PC-3 (cell line): ENCODE data around the gene SNCG. TPM values are rescaled to one million over a fixed set of nuclear protein-coding genes. Genes with fewer than 3 reads are reported as not detected.

Experiments used
- ATAC-seq: fragments of 200-7000 bp; cut with Tn5 transposase; 2 replicates; pipeline ENCODE4 v1.9.1; 2020; ENCODE audit warnings: mild to moderate bottlenecking, moderate library complexity
- BruUV-seq: library from RNA; stranded (reverse); fragments of 400-500 nt; replicated peaks from 2 replicates; lab custom pipeline; 2021; lab: Mats Ljungman, UMichigan
- CTCF ChIA-PET: fragments of 300-600 bp; sonication (Branson Sonifier 250); formaldehyde crosslinking; loops from one replicate; lab custom pipeline; 2022; ENCODE audit warnings: antibody characterized with exemption; lab: Charles Lee
- POLR2A ChIA-PET: fragments of 300-600 bp; sonication (Branson Sonifier 250); formaldehyde crosslinking; loops from one replicate; lab custom pipeline; 2022; ENCODE audit warnings: antibody characterized with exemption; ENCODE audit not compliant: unreplicated experiment; lab: Charles Lee
- DNase-seq: peaks from one replicate; pipeline ENCODE4 v3.0.0-alpha.2; 2015
- H2AFZ ChIP-seq: fragments of 300-600 bp; sonication (generic); 2 replicates; pipeline ENCODE4 v1.6.0; 2016; ENCODE audit warnings: antibody characterized with exemption, low read length
- H3F3A ChIP-seq: fragments of 300-600 bp; sonication (generic); one replicate; pipeline ENCODE4 v1.6.0; 2017; ENCODE audit warnings: antibody characterized with exemption, low read length, control low read depth, mild to moderate bottlenecking; ENCODE audit not compliant: unreplicated experiment
- H3K27ac ChIP-seq: fragments of 300-600 bp; sonication (generic); 2 replicates; pipeline ENCODE4 v1.5.1; 2016; ENCODE audit warnings: mild to moderate bottlenecking, low read length
- H3K27me3 ChIP-seq: fragments of 300-600 bp; sonication (generic); 2 replicates; pipeline ENCODE4 v1.6.1; 2016; ENCODE audit warnings: low read length, mixed read lengths
- H3K36me3 ChIP-seq: fragments of 300-600 bp; sonication (generic); 2 replicates; pipeline ENCODE4 v1.6.1; 2016; ENCODE audit warnings: low read depth, mixed run types, low read length, mixed read lengths
- H3K4me1 ChIP-seq: fragments of 300-600 bp; sonication (generic); 2 replicates; pipeline ENCODE4 v1.5.1; 2016; ENCODE audit warnings: low read length; ENCODE audit not compliant: insufficient read depth
- H3K4me2 ChIP-seq: fragments of 300-600 bp; sonication (generic); 2 replicates; pipeline ENCODE4 v1.6.0; 2016; ENCODE audit warnings: low read length
- H3K4me3 ChIP-seq: fragments of 300-600 bp; sonication (generic); 2 replicates; pipeline ENCODE4 v1.5.1; 2016; ENCODE audit warnings: mild to moderate bottlenecking, low read length, mixed read lengths
- H3K79me2 ChIP-seq: fragments of 300-600 bp; sonication (generic); 2 replicates; pipeline ENCODE4 v1.6.1; 2017; ENCODE audit warnings: low read length, mixed read lengths
- H3K9ac ChIP-seq: fragments of 300-600 bp; sonication (generic); 2 replicates; pipeline ENCODE4 v1.6.0; 2016; ENCODE audit warnings: mild to moderate bottlenecking, low read length
- H3K9me2 ChIP-seq: fragments of 300-600 bp; sonication (generic); replicated peaks from 2 replicates; pipeline ENCODE4 v1.6.1; 2016; ENCODE audit warnings: mixed run types, low read length, mixed read lengths
- H3K9me3 ChIP-seq: fragments of 300-600 bp; sonication (generic); 2 replicates; pipeline ENCODE4 v1.6.1; 2016; ENCODE audit warnings: low read length, mixed read lengths
- H4K20me1 ChIP-seq: fragments of 300-600 bp; sonication (generic); 2 replicates; pipeline ENCODE4 v1.6.1; 2016; ENCODE audit warnings: low read length, mixed read lengths
- EZH2 ChIP-seq: fragments of 300-600 bp; sonication (generic); IDR thresholded peaks from one replicate; pipeline ENCODE4 v1.6.1; 2017; ENCODE audit warnings: antibody characterized with exemption, mild to moderate bottlenecking, low read length; ENCODE audit not compliant: unreplicated experiment
- EZH2phosphoT487 ChIP-seq: fragments of 300-600 bp; sonication (generic); IDR thresholded peaks from 2 replicates; pipeline ENCODE4 v1.6.1; 2018; ENCODE audit warnings: mild to moderate bottlenecking, antibody characterized with exemption, low read length, borderline replicate concordance
- intact Hi-C: fragments of 100-400 bp; cut with micrococcal nuclease; formaldehyde crosslinking; loops from 2 replicates; pipeline ENCODE4 v1.9.0; 2023
- total RNA-seq: library from RNA; depleted of rRNA; stranded (reverse); fragments of >200 nt; gene quantifications from 2 replicates; pipeline ENCODE4 v1.2.3, GENCODE V29; 2014
- TF ChIP-seq, protein P1 (sequence below): fragments of 300-600 bp; sonication (generic); conservative IDR thresholded peaks from 2 replicates; pipeline ENCODE4 v1.5.1; 2017; ENCODE audit warnings: antibody characterized with exemption, low read depth, mild to moderate bottlenecking, low read length

SNCG gene
- total RNA-seq, 1 experiment from 2014 or later = 2.7 TPM

DNA sequence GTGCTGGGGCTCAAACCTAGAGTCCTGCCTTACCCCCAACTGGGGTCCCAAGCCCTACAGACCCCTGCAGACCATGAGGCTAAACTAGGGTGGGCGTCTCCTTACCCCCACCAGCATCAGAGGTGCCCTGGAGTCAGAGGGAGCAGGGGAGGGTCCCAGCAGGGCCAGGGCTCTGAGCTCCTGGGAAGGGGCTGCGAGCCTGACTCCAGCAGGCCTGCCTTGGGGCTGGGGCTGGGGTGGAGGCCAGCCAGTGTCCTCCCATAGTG lies 1.3 kb downstream of the SNCG start:
- Histone ChIP-seq H3K27ac (0 out of 2 replicates have a peak overlapping the region, but pooled peaks have one; percentile 39), H3K4me2 (peak overlapping the region; percentile 57), H3K9me3 (no peaks in the 10 kb centered on the region), H3K9ac (no peak overlapping the region), H3K4me1 (peaks cover 33% of the 10 kb centered on the region), H3K9me2 (no peaks in the 10 kb centered on the region), H3K27me3 (no peaks in the 10 kb centered on the region), H3K4me3 (no peak overlapping the region), H3K36me3 (no peaks in the 10 kb centered on the region), H3K79me2 (no peaks in the 10 kb centered on the region), H2AFZ (no peak overlapping the region), H4K20me1 (no peaks in the 10 kb centered on the region), H3F3A (no peaks in the 10 kb centered on the region)
- CTCF ChIA-PET = no interaction called here
- POLR2A ChIA-PET = no interaction called here
- TF ChIP-seq, protein P1, sequence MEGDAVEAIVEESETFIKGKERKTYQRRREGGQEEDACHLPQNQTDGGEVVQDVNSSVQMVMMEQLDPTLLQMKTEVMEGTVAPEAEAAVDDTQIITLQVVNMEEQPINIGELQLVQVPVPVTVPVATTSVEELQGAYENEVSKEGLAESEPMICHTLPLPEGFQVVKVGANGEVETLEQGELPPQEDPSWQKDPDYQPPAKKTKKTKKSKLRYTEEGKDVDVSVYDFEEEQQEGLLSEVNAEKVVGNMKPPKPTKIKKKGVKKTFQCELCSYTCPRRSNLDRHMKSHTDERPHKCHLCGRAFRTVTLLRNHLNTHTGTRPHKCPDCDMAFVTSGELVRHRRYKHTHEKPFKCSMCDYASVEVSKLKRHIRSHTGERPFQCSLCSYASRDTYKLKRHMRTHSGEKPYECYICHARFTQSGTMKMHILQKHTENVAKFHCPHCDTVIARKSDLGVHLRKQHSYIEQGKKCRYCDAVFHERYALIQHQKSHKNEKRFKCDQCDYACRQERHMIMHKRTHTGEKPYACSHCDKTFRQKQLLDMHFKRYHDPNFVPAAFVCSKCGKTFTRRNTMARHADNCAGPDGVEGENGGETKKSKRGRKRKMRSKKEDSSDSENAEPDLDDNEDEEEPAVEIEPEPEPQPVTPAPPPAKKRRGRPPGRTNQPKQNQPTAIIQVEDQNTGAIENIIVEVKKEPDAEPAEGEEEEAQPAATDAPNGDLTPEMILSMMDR = no peak
- TF ChIP-seq EZH2 (no peak), EZH2phosphoT487 (no peak)
- ATAC-seq = no peak
- BruUV-seq = no TSS peak
- intact Hi-C loops = loop anchor here (2.0 kb wide), 1 partner anchor 271 kb away; no protein-coding TSS in a partner anchor
- no peak for DNase-seq

GRCh38 chr10:86960003-86960862 lies 1.8 kb downstream of the SNCG start:
- H3K79me2 ChIP-seq = no peaks in the 10 kb centered on the region
- ChIA-PET POLR2A (no interaction called here), CTCF (interaction anchor here (0.6 kb wide), 3 partner anchors 9 to 207 kb away, joined by 5 to 12 read pairs (median 5); no protein-coding TSS in a partner anchor)
- no peaks in the 10 kb centered on the region for H3F3A ChIP-seq
- 0 out of 2 replicates have a peak overlapping the region, but pooled peaks have one; percentile 33 for H2AFZ ChIP-seq
- no peaks in the 10 kb centered on the region for H3K27me3 ChIP-seq
- H3K4me3 ChIP-seq = no peak overlapping the region
- H3K36me3 ChIP-seq = no peaks in the 10 kb centered on the region
- no peaks in the 10 kb centered on the region for H3K9me3 ChIP-seq
- no peak overlapping the region for H3K9ac ChIP-seq
- H3K4me2 ChIP-seq = peak overlapping the region; percentile 57; the same call in 1 of the 2 replicates
- no TSS peak for BruUV-seq
- ATAC-seq (peak; percentile 77), DNase-seq (peak; percentile 71)
- H3K27ac ChIP-seq = no peak overlapping the region
- TF ChIP-seq EZH2 = no peak
- TF ChIP-seq, protein P1 = peak; percentile 92
- H4K20me1 ChIP-seq = no peaks in the 10 kb centered on the region
- H3K4me1 ChIP-seq = peaks cover 33% of the 10 kb centered on the region
- no peaks in the 10 kb centered on the region for H3K9me2 ChIP-seq
- intact Hi-C loops = loop anchor here (2.0 kb wide), 1 partner anchor 271 kb away; no protein-coding TSS in a partner anchor
